ENCODE measurements around the gene PTPRCAP.

Gene PTPRCAP

DNA sequence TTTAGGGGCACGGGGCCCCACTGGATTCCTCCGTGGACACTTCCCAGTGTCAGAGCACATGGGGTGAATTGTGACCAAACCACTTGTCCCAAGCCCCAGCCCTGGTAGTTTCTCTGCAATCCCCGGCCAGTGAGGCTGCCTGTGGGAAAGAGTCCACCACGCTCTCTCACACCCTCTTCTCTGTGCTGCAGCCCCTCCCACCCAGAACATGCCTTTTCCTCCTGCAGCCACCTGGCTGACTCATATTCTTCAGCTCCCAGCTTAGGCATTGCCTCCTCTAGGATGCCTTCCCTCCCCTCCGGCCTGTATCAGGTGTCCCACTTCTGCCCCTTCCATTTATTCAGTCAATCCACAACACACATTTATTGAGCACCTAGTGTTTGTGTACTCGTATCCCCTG, 14.6 kb downstream of the PTPRCAP start:
- H3K4me3 ChIP-seq (ENCODE audit: low read depth, low read length), result no peak overlapping the region

DNA sequence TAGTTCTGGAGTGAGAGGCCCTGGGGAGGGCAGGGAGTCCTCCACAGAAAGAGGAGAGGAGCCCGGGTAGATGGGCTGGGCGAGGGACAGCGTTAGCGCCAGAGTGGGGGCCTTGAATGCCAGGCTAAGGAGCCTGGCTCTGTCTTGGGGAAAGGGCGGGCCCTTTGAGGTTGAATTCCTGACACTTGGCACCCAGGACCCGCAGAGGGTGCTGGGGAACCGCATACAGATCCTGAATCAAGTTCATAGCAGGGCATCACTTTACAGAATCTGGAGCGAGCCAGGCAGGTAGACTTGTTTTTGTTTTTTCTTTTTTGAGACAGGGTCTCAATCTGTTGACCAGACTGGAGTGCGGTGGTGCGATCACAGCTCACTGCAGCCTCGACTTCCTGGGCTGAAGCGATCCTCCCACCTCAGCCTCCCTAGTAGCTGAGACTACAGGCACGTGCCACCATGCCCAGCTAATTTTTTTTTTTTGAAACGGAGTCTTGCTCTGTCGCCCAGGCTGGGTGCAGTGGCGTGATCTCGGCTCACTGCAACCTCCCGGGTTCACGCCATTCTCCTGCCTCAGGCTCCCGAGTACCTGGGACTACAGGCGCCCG, 16.0 kb downstream of the PTPRCAP start:
- in situ Hi-C loops (cut with HindIII; ENCODE audit: low sequenced_read_pairs), result no loop called here
- DNase-seq (ENCODE audit: low read depth), result no peak
- H3K4me3 ChIP-seq (ENCODE audit: low read depth, low read length), result peak overlapping the region; percentile 24
- TF ChIP-seq, protein P1, sequence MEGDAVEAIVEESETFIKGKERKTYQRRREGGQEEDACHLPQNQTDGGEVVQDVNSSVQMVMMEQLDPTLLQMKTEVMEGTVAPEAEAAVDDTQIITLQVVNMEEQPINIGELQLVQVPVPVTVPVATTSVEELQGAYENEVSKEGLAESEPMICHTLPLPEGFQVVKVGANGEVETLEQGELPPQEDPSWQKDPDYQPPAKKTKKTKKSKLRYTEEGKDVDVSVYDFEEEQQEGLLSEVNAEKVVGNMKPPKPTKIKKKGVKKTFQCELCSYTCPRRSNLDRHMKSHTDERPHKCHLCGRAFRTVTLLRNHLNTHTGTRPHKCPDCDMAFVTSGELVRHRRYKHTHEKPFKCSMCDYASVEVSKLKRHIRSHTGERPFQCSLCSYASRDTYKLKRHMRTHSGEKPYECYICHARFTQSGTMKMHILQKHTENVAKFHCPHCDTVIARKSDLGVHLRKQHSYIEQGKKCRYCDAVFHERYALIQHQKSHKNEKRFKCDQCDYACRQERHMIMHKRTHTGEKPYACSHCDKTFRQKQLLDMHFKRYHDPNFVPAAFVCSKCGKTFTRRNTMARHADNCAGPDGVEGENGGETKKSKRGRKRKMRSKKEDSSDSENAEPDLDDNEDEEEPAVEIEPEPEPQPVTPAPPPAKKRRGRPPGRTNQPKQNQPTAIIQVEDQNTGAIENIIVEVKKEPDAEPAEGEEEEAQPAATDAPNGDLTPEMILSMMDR (IDR thresholded peaks at IDR 0.05; ENCODE audit: low read depth, low read length, missing control alignments), result no peak

More for the DNA sequence above, 14.6 kb downstream of the PTPRCAP start:
- in situ Hi-C loops (cut with HindIII; ENCODE audit: low sequenced_read_pairs), result no loop called here
- no peak for DNase-seq (ENCODE audit: low read depth)
- TF ChIP-seq, protein P1 (IDR thresholded peaks at IDR 0.05; ENCODE audit: low read depth, low read length, missing control alignments), result no peak

DNA sequence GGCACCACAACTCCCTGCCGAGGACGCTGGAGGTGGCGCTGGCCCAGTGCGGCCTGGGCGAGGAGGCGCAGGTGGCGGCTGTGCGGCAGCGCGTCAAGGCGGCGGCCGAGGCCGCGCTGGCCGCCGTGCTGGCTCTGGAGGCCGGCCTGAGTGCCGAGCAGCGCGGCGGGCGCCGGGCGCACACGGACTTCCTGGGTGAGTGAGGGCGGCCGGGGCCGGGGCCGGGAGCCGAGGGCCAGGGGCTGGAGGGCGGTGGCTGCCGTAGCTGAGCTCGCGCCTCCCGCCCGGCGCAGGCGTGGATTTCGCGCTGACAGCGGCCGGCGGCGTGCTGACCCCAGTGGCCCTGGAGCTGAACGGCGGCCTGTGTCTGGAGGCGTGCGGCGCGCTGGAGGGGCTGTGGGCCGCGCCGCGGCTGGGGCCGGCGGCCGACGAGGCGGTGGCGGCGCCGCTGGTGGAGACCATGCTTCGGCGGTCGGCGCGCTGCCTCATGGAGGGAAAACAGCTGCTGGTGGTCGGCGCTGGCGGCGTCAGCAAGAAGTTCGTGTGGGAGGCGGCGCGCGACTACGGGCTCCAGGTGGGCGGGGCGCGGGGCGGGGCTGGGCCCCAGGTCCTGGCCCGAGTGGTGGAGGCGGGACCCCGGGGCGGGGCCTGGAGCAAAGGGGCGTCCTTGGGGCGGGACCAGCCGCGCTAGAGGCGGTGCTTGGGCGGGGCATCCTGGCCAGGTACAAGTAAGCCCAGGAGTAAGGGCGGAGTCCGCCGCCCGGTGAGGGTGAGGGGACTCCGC, 16.6 kb downstream of the PTPRCAP start:
- in situ Hi-C loops (cut with HindIII; ENCODE audit: low sequenced_read_pairs), result no loop called here
- peak overlapping the region; percentile 24 for H3K4me3 ChIP-seq (ENCODE audit: low read depth, low read length)
- TF ChIP-seq, protein P1 (IDR thresholded peaks at IDR 0.05; ENCODE audit: low read depth, low read length, missing control alignments), result no peak
- DNase-seq (ENCODE audit: low read depth), result peak; percentile 66

DNA sequence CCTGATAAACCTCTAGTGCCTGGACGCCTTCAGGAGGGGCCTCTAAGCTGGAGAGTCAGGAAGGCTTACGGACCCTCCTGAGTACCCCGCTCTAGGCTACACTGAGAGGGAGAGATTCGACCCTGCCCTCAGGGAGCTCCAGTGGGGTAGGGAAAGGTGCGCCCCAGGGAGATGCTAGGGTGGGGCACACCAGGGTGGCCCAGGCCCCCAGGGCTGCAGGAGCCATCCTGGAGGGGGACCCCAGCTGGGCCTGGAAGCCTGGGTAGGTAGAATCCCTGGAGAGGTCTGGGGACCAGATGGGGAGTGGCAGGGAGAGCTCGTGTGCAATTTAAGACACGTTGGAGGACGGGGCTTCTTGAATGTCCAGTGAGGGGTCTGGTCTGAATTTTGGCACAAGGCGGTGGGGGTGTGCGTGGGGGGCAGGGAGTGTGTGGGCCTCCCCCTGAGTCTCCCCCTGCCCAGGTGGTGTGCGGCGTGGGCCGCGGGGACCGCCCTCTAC, 17.3 kb downstream of the PTPRCAP start:
- DNase-seq (ENCODE audit: low read depth), result no peak
- TF ChIP-seq, protein P1 (IDR thresholded peaks at IDR 0.05; ENCODE audit: low read depth, low read length, missing control alignments), result no peak
- H3K4me3 ChIP-seq (ENCODE audit: low read depth, low read length), result peak overlapping the region; percentile 24
- in situ Hi-C loops (cut with HindIII; ENCODE audit: low sequenced_read_pairs), result no loop called here

DNA sequence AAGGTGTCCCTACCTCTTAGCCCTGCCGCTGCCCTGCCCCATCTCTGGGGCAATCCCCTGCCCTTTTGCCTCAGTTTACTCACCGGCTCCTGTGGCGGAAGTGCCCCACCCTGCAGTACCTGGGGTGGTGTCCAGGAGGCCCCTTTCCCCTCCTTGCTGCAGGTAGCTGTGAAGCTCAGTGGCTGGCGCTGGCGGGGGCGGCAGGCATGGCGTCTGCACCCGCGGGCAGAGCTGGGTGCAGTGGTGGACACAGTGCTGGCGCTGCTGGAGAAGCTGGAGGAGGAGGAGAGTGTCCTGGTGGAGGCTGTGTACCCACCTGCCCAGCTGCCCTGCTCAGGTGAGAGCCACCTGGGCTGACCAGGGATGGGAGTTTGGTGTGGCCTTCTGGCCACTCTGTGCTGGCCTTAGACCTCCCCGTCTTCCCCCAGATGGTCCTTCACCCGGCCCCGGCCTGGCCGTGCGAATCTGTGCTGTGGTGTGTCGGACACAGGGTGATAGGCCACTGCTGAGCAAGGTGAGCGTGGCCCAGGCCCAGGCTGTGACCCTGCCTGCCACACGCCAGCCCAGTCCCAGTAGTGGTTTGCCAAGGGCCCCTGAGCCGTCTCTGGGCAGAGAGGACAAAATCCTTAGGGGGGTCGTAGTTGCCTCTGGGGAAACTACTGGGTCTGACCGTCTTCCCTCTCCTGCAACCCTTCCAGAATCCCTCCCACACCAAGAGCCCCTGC, 18.0 kb downstream of the PTPRCAP start:
- DNase-seq (ENCODE audit: low read depth), result no peak
- TF ChIP-seq, protein P1 (IDR thresholded peaks at IDR 0.05; ENCODE audit: low read depth, low read length, missing control alignments), result no peak
- in situ Hi-C loops (cut with HindIII; ENCODE audit: low sequenced_read_pairs), result no loop called here
- H3K4me3 ChIP-seq (ENCODE audit: low read depth, low read length), result no peak overlapping the region

DNA sequence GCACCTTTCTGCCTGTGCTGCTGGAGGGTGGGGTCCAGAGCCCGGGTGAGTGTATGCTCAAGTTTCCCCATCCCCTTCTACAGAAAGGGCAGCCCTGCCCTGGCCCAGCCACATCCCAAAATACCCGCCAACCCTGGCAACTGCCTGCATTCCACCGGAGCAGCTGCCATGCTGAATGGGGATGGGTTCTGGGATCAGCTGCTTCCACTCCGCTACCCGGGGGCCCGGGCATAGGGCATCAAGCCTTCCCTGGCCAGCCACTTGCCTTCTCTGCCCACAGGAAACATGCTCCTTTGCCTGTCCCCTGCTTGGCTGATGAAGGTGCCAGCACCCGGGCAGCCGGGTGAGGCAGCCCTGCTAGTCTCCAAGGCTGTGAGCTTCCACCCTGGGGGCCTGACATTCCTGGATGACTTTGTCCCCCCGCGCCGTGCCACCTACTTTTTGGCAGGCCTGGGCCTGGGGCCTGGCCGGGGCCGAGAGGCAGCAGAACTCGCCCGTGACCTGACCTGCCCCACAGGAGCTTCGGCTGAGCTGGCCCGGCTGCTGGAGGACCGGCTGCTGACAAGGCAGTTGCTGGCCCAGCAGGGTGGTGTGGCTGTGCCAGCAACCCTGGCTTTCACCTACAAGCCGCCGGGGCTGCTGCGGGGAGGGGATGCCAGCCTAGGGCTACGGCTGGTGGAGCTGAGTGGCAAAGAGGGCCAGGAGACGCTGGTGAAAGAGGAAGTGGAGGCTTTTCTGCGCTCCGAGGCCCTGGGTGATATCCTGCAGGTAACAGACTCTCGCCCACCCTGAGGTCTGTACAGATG, 18.8 kb downstream of the PTPRCAP start:
- TF ChIP-seq, protein P1 (IDR thresholded peaks at IDR 0.05; ENCODE audit: low read depth, low read length, missing control alignments), result no peak
- no peak for DNase-seq (ENCODE audit: low read depth)
- no peak overlapping the region for H3K4me3 ChIP-seq (ENCODE audit: low read depth, low read length)
- in situ Hi-C loops (cut with HindIII; ENCODE audit: low sequenced_read_pairs), result no loop called here
